ENCODE data around the gene ACAT2.
"Not testable (repeated sequence)": the region's sequence is repeated elsewhere in the genome, so short reads cannot be mapped to it uniquely, and the experiment has no call there.

ACAT2 gene

DNA sequence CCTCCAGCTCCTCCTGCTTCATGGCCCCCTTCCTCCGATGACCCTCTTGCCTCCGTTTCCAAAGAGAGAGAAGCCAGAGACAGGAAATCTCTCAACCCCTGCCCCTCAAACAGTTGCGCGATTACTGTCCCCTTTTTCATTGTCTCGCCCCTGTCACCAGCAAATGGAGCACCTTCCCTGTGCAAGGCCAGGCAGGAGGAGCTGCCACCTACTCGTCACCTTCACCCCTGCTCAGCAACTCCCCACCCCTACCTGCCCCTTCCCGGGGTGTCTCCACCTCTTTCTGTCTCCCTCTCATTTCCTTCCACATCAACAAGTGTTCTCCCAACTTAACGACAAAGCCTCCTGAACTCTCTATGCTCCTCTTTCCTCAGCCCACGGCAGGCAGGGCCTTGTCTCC is 51.9 kb downstream of the ACAT2 start:
- no peak overlapping the region for H3K4me3 ChIP-seq (replicated peaks in 1 of 2; ENCODE audit: low read depth in 2 of 2, low read length in 2 of 2)
- TF ChIP-seq, protein P1, sequence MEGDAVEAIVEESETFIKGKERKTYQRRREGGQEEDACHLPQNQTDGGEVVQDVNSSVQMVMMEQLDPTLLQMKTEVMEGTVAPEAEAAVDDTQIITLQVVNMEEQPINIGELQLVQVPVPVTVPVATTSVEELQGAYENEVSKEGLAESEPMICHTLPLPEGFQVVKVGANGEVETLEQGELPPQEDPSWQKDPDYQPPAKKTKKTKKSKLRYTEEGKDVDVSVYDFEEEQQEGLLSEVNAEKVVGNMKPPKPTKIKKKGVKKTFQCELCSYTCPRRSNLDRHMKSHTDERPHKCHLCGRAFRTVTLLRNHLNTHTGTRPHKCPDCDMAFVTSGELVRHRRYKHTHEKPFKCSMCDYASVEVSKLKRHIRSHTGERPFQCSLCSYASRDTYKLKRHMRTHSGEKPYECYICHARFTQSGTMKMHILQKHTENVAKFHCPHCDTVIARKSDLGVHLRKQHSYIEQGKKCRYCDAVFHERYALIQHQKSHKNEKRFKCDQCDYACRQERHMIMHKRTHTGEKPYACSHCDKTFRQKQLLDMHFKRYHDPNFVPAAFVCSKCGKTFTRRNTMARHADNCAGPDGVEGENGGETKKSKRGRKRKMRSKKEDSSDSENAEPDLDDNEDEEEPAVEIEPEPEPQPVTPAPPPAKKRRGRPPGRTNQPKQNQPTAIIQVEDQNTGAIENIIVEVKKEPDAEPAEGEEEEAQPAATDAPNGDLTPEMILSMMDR (IDR thresholded peaks at IDR 0.05; ENCODE audit: low read depth, low read length): no peak
- no peak for DNase-seq (ENCODE audit: low read depth in 2 of 2)

DNA sequence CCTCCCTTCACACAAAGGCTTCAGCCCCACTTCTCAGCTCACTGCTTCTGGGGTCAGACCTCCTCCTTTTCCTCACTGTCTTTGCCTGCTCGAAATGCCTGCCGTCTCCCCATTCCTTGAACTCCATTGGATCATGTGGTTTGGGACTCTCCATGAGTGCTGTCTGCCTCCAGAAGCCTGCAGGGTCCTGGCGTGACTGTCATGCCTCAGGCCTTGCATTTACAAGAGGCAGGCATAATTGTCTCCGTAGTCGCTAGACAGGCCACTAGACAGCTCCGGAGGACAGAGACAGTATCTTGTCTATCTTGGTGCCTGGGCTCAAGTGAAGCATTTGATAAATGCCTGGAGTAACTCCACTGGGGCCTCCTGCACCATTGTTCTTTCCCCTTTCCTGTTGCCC is 53.6 kb downstream of the ACAT2 start:
- DNase-seq (ENCODE audit: low read depth in 2 of 2): no peak
- TF ChIP-seq, protein P1 (IDR thresholded peaks at IDR 0.05; ENCODE audit: low read depth, low read length): no peak
- no peak overlapping the region for H3K4me3 ChIP-seq (replicated peaks in 1 of 2; ENCODE audit: low read depth in 2 of 2, low read length in 2 of 2)

DNA sequence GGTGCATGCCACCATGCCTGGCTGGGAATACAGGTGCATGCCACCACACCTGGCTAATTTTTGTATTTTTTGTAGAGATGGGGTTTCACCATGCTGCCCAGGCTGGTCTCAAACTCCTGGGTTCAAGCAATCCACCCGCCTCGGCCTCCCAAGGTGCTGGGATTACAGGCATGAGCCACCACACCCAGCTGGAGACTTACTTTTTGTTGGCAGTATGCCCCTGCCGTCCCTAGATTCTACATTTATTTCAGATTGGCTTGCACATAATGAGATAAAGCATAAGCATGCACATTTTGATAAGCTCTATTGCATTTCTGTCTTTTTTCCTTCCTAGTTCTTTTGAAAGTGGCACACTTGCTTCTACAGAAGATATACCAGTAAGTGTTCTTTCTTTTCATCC is 54.9 kb downstream of the ACAT2 start:
- H3K4me3 ChIP-seq (replicated peaks in 1 of 2; ENCODE audit: low read depth in 2 of 2, low read length in 2 of 2); DNase-seq (ENCODE audit: low read depth in 2 of 2): not testable (repeated sequence)

GRCh38 chr6:159817951-159818739 is 56.3 kb downstream of the ACAT2 start:
- DNase-seq (ENCODE audit: low read depth in 2 of 2): no peak
- TF ChIP-seq, protein P1 (IDR thresholded peaks at IDR 0.05; ENCODE audit: low read depth, low read length): no peak
- no peak overlapping the region for H3K4me3 ChIP-seq (replicated peaks in 1 of 2; ENCODE audit: low read depth in 2 of 2, low read length in 2 of 2)

- TF ChIP-seq, protein P1 (IDR thresholded peaks at IDR 0.05; ENCODE audit: low read depth, low read length): no peak
Observed at GRCh38 chr6:159819098-159819497, 57.3 kb downstream of the ACAT2 start.

GRCh38 chr6:159819932-159820640 is 58.2 kb downstream of the ACAT2 start:
- no peak overlapping the region for H3K4me3 ChIP-seq (replicated peaks in 1 of 2; ENCODE audit: low read depth in 2 of 2, low read length in 2 of 2)
- no peak for DNase-seq (ENCODE audit: low read depth in 2 of 2)
- TF ChIP-seq, protein P1 (IDR thresholded peaks at IDR 0.05; ENCODE audit: low read depth, low read length): no peak

More at GRCh38 chr6:159819098-159819497, 57.3 kb downstream of the ACAT2 start:
- no peak for DNase-seq (ENCODE audit: low read depth in 2 of 2)
- H3K4me3 ChIP-seq (replicated peaks in 1 of 2; ENCODE audit: low read depth in 2 of 2, low read length in 2 of 2): no peak overlapping the region

GRCh38 chr6:159821122-159821521 is 59.3 kb downstream of the ACAT2 start:
- DNase-seq (ENCODE audit: low read depth in 2 of 2): no peak
- TF ChIP-seq, protein P1 (IDR thresholded peaks at IDR 0.05; ENCODE audit: low read depth, low read length): no peak
- H3K4me3 ChIP-seq (replicated peaks in 1 of 2; ENCODE audit: low read depth in 2 of 2, low read length in 2 of 2): no peak overlapping the region

Data from cardiac fibroblast (primary cell).